Breast epithelium (tissue), 4 donors: ENCODE results near the gene TET2. TPM values are rescaled to one million over a fixed set of nuclear protein-coding genes. Genes with fewer than 3 reads are reported as not detected.

Experiments
- DNase-seq, 2 donors: peaks; one replicate each; pipeline ENCODE4 v3.0.0-alpha.2; 2019; ENCODE audit warnings: low spot score in 2 of 2
- H3K27ac ChIP-seq, 2 donors: fragments of 200-600 bp; sonication (generic) in 1 of 2; one replicate each; pipeline ENCODE4 v1.5.1; 2016 to 2019; ENCODE audit warnings: mild to moderate bottlenecking in 1 of 2
- H3K27me3 ChIP-seq, 2 donors: fragments of 200-600 bp; sonication (generic) in 1 of 2; one replicate each; pipeline versions ENCODE4 v1.5.1 to v1.6.0; 2017 to 2019; ENCODE audit warnings: control low read depth in 1 of 2, mild to moderate bottlenecking in 1 of 2
- H3K36me3 ChIP-seq: fragments of 200-600 bp; one replicate; pipeline ENCODE4 v1.5.1; 2019
- H3K4me1 ChIP-seq, 2 donors: fragments of 200-600 bp; sonication (generic); one replicate each; pipeline ENCODE4 v1.5.1; 2016 to 2019; ENCODE audit warnings: control low read depth in 1 of 2
- H3K4me3 ChIP-seq, 3 donors: fragments of 200-600 bp; sonication (generic); 1 replicate in 2 of 3; 2 replicates in 1 of 3; pipeline ENCODE4 v1.5.1; 2016 to 2019; ENCODE audit warnings: mild to moderate bottlenecking in 3 of 3, moderate library complexity in 2 of 3
- H3K9me3 ChIP-seq, 2 donors: fragments of 200-600 bp; sonication (generic) in 1 of 2; one replicate each; pipeline ENCODE4 v1.5.1; 2016 to 2019; ENCODE audit warnings: control low read depth in 1 of 2
- POLR2A ChIP-seq: fragments of 450-650 bp; IDR thresholded peaks from one replicate; pipeline ENCODE4 v1.6.1; 2016; ENCODE audit warnings: antibody characterized with exemption, mild to moderate bottlenecking, moderate library complexity
- POLR2AphosphoS5 ChIP-seq, 3 donors: sonication (generic); formaldehyde crosslinking; IDR thresholded peaks; one replicate each; pipeline ENCODE4 v1.6.1; 2017; ENCODE audit warnings: antibody characterized with exemption in 3 of 3
- intact Hi-C: fragments of 100-400 bp; cut with DNase I; formaldehyde crosslinking; loops from one replicate; pipeline ENCODE4 v1.15.1; 2023; ENCODE audit warnings: low total_unique reads
- total RNA-seq, 3 donors: library from RNA; depleted of rRNA; stranded (reverse); fragments of >200 nt; gene quantifications; one replicate each; pipeline ENCODE4 v1.1.0, GENCODE V29; 2016
- TF ChIP-seq, protein P1 (sequence below), 3 donors: fragments of 450-650 bp; IDR thresholded peaks; one replicate each; pipeline ENCODE4 v1.5.1; 2016 to 2017; ENCODE audit warnings: antibody characterized with exemption in 3 of 3, mild to moderate bottlenecking in 3 of 3, moderate library complexity in 3 of 3

TET2 gene
- total RNA-seq, 3 donors from 2014 or later = 23.2 to 37.3 (median 29.8) TPM

DNA sequence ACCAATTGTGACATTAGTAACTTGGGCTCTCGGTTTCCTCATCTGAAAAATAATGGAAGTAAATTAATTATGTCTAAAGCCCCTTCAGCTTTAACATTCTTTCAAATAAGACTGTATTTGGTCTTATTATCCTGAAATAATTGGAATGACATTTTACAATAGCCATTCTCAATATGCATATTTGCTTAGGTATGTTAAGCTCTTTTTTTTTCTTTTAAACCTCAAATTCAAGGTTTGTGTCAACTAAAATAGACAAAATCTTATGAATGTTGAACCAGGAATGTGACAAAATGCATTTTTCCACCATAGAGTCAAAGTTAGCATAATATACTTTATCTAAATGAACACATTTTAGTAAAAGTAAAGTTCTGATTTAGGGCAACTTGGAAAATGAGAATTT, 34.4 kb upstream of the TET2 start:
- TF ChIP-seq POLR2A (no peak), POLR2AphosphoS5 (IDR thresholded peaks at IDR 0.05) (no peak)
- TF ChIP-seq, protein P1, sequence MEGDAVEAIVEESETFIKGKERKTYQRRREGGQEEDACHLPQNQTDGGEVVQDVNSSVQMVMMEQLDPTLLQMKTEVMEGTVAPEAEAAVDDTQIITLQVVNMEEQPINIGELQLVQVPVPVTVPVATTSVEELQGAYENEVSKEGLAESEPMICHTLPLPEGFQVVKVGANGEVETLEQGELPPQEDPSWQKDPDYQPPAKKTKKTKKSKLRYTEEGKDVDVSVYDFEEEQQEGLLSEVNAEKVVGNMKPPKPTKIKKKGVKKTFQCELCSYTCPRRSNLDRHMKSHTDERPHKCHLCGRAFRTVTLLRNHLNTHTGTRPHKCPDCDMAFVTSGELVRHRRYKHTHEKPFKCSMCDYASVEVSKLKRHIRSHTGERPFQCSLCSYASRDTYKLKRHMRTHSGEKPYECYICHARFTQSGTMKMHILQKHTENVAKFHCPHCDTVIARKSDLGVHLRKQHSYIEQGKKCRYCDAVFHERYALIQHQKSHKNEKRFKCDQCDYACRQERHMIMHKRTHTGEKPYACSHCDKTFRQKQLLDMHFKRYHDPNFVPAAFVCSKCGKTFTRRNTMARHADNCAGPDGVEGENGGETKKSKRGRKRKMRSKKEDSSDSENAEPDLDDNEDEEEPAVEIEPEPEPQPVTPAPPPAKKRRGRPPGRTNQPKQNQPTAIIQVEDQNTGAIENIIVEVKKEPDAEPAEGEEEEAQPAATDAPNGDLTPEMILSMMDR (IDR thresholded peaks at IDR 0.05) = no peak
- H3K36me3 ChIP-seq = no peaks in the 10 kb centered on the region
- no peak overlapping the region for H3K4me3 ChIP-seq
- no peaks in the 10 kb centered on the region for H3K27me3 ChIP-seq
- H3K4me1 ChIP-seq = no peaks in the 10 kb centered on the region
- no peak overlapping the region for H3K27ac ChIP-seq
- DNase-seq = no peak
- intact Hi-C loops = no loop called here
- H3K9me3 ChIP-seq = no peaks in the 10 kb centered on the region

DNA sequence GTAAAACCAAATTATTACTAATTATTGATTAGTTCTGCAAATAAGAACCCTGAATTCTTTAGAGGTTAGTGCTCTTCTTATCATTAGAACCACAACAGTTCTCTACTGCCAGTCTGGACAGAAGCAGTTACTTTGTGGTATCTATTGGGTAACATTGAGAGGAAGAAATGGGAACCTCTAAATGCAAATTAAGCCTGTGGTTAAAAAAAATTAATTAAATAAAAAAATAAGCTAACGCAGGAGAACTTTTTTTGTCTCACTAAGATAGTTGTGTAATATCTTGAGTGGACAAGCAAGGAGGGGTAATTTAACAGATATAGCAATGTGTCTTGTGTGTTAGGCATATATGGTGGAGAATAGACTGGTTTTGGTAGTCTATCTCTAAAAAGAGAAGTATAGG, 32.9 kb upstream of the TET2 start:
- Histone ChIP-seq H3K4me3 (no peak overlapping the region), H3K27me3 (no peaks in the 10 kb centered on the region), H3K4me1 (no peaks in the 10 kb centered on the region), H3K27ac (no peak overlapping the region), H3K36me3 (no peaks in the 10 kb centered on the region), H3K9me3 (no peaks in the 10 kb centered on the region)
- intact Hi-C loops = no loop called here
- no peak for DNase-seq
- TF ChIP-seq POLR2AphosphoS5 (IDR thresholded peaks at IDR 0.05) (no peak), POLR2A (no peak)
- TF ChIP-seq, protein P1 (IDR thresholded peaks at IDR 0.05) = no peak

DNA sequence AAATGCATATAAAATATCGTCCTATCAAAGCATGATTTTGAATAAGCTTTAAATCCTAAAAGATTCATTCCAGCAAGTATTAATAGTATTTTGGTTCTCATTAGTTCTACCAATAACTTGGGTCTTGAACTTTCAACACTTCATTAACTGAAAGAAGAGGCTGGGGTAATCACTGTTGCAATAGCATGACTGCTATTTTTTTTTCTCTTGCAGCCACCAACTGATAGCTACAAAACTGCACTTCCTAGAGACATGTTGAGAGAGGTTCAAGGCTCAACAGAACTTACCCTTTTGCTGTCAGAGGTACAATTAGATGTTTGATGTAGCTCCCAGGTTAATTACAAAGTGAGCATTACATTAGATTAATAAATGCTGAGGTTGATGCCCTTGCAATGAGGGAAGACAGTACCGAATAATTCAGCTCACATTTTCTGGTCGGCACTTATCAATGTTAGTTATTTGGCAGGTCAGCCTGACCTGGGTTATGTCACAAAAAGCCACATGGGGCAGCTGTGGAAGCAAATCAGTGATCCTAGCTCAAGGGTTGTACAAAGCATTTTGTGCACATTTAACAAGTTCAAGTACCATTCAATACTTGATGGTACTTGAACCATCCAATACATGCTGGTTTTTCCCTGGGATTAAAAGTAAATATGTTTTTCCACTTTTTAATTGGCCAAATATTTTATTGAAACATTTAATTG, 29.9 kb upstream of the TET2 start:
- Histone ChIP-seq H3K9me3 (no peaks in the 10 kb centered on the region), H3K27ac (no peak overlapping the region), H3K4me1 (no peaks in the 10 kb centered on the region), H3K27me3 (no peaks in the 10 kb centered on the region), H3K4me3 (no peak overlapping the region), H3K36me3 (no peaks in the 10 kb centered on the region)
- no peak for TF ChIP-seq POLR2A
- TF ChIP-seq, protein P1 (IDR thresholded peaks at IDR 0.05) = no peak
- TF ChIP-seq POLR2AphosphoS5 (IDR thresholded peaks at IDR 0.05) = no peak
- intact Hi-C loops = no loop called here
- DNase-seq = no peak

DNA sequence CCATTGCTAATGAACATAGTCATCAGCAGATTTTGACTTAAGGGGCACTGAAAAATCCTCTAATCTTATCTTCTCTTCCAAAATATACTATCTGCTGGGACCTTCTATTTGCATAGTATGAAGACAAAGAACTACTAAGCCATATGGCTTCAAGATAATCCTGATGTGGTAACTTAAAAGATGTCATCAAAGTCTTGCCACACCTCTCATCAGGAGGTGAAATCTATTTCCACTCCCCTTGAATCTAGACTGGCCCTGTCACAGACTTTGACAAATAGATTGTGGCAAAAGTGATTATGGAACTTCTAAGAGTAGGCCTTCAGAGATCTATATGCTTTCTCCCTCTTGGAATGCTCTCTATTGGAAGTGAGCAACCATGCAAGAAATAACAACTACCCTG, 27.3 kb upstream of the TET2 start:
- Histone ChIP-seq H3K9me3 (no peaks in the 10 kb centered on the region), H3K4me1 (no peaks in the 10 kb centered on the region), H3K36me3 (no peaks in the 10 kb centered on the region), H3K27ac (no peak overlapping the region), H3K4me3 (no peak overlapping the region), H3K27me3 (no peaks in the 10 kb centered on the region)
- DNase-seq = no peak
- intact Hi-C loops = no loop called here
- TF ChIP-seq POLR2AphosphoS5 (IDR thresholded peaks at IDR 0.05) (no peak), POLR2A (no peak)
- TF ChIP-seq, protein P1 (IDR thresholded peaks at IDR 0.05) = no peak

DNA sequence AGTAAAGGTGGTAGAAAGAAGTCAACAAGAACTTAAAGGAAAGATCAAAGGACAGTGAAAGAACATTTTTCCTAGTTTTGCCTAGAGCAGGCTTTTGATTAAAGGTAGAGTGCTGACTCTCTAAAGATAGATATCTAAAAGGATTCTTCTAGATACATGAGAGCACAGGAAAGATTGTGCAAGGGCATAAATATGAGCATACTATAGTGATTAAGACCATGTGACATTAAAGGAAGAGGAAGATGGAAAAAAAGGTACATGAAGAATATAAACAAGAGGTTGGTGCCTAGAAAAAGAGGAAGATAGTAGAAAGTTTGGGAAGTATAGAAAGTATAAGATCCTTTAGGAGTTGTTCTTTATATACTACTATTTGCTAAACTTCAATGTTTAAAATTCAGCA, 26.1 kb upstream of the TET2 start:
- Histone ChIP-seq H3K27ac (no peak overlapping the region), H3K36me3 (no peaks in the 10 kb centered on the region), H3K4me3 (no peak overlapping the region), H3K27me3 (no peaks in the 10 kb centered on the region), H3K4me1 (no peaks in the 10 kb centered on the region), H3K9me3 (no peaks in the 10 kb centered on the region)
- DNase-seq = no peak
- TF ChIP-seq POLR2A (no peak), POLR2AphosphoS5 (IDR thresholded peaks at IDR 0.05) (no peak)
- TF ChIP-seq, protein P1 (IDR thresholded peaks at IDR 0.05) = no peak
- intact Hi-C loops = no loop called here
